ENCODE measurements around the gene NFATC3. TPM values are rescaled to one million over a fixed set of nuclear protein-coding genes. Genes with fewer than 3 reads are reported as not detected.

NFATC3 gene
- total RNA-seq, 1 donor from 2014 or later = 33.1 TPM

DNA sequence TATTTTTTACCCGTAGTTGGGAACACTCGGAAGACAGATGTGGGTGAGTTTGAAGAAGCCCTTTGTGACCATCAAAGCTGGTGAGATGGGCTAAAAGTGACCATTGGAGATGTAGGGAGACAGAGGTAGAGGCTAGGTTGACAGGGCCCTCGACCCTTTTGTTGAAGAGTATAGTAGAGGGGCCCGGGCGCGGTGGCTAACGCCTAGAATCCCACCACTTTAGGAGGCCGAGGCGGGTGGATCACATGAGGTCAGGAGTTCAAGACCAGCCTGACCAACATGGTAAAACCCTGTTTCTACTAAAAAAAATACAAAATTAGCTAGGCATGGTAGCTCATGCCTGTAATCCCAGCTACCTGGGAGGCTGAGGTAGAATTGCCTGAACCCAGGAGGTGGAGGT lies 16.2 kb upstream of the NFATC3 start:
- H3K4me3 Mint-ChIP-seq (ENCODE audit: unreplicated experiment) = peak overlapping the region; percentile 30
- peaks cover 3% of the 10 kb centered on the region for H3K9me3 Mint-ChIP-seq (ENCODE audit: unreplicated experiment)
- DNase-seq = no peak
- H3K27ac Mint-ChIP-seq (ENCODE audit: unreplicated experiment) = peak overlapping the region; percentile 68
- peaks cover 19% of the 10 kb centered on the region for H3K4me1 Mint-ChIP-seq (ENCODE audit: low read depth, unreplicated experiment)
- TF ChIP-seq, protein P1, sequence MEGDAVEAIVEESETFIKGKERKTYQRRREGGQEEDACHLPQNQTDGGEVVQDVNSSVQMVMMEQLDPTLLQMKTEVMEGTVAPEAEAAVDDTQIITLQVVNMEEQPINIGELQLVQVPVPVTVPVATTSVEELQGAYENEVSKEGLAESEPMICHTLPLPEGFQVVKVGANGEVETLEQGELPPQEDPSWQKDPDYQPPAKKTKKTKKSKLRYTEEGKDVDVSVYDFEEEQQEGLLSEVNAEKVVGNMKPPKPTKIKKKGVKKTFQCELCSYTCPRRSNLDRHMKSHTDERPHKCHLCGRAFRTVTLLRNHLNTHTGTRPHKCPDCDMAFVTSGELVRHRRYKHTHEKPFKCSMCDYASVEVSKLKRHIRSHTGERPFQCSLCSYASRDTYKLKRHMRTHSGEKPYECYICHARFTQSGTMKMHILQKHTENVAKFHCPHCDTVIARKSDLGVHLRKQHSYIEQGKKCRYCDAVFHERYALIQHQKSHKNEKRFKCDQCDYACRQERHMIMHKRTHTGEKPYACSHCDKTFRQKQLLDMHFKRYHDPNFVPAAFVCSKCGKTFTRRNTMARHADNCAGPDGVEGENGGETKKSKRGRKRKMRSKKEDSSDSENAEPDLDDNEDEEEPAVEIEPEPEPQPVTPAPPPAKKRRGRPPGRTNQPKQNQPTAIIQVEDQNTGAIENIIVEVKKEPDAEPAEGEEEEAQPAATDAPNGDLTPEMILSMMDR (IDR thresholded peaks at IDR 0.05; ENCODE audit: partially characterized antibody, unreplicated experiment) = no peak
- H3K27me3 Mint-ChIP-seq (ENCODE audit: unreplicated experiment) = peaks cover 5% of the 10 kb centered on the region
- H3K36me3 Mint-ChIP-seq (ENCODE audit: unreplicated experiment) = peaks cover 5% of the 10 kb centered on the region

DNA sequence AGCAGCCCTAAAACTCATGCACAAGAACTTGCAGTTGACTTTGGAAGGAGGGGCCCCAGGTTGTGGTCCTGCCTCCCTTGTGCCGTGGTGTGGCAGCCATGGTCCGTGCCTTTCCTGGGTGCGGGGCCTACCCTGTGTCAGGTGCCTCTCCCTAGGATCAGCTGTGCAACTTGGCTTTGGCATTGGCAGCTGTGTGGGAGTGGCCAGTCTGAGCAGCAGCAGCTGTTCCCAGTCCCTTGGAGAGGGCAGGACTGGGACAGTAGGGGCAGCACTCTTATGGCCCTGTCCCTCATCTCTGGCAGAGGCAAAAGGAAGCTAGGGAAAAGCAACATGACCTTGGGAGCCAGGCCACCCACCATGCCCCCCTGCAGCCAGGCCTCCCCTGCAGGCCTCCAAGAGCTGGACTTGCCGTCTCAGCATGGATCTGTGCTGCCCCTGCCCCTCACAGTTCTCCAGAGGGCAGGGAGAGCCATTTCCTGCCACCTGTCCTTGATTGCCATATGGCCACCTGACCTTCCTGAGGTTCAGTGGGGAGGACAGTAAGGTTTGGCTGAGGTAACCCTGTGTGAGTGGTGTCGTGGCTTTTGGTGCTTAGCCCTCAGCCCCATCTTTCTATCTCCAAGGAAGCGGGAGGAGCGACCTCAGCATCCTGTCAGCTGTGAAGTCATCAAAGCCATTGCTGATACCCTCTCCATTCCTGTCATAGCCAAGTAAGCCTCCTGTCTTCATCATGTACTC lies 15.5 kb upstream of the NFATC3 start:
- H3K4me3 Mint-ChIP-seq (ENCODE audit: unreplicated experiment) = peak overlapping the region; percentile 30
- peaks cover 24% of the 10 kb centered on the region for H3K4me1 Mint-ChIP-seq (ENCODE audit: low read depth, unreplicated experiment)

DNA sequence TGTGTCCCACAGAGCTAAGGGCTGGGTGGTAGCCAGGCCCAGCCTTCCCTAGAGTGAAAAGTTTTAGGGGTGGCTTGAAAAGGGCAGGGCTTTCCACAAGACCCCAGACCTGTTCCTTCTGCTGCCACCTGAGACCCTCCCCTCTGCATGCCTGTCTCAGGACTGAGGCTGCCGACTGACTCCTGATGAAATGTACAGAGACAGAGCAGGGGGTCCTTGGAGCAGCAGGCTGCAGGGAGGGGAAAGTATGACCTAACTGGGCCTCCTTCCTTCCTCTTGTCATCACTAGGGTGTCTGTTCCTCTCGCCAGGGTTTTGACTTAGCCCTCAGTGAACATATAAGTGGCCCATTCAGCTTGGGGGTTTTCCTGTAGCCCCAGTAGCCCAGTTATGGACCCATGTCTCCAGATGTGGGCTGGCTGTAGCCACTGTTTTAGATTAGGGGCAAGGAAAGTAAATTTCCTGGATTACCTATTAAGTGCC lies 14.9 kb upstream of the NFATC3 start:
- no peak overlapping the region for H3K4me3 Mint-ChIP-seq (ENCODE audit: unreplicated experiment)
- peaks cover 8% of the 10 kb centered on the region for H3K27me3 Mint-ChIP-seq (ENCODE audit: unreplicated experiment)
- H3K36me3 Mint-ChIP-seq (ENCODE audit: unreplicated experiment) = no peaks in the 10 kb centered on the region
- no peak for DNase-seq
- H3K4me1 Mint-ChIP-seq (ENCODE audit: low read depth, unreplicated experiment) = peaks cover 30% of the 10 kb centered on the region
- H3K27ac Mint-ChIP-seq (ENCODE audit: unreplicated experiment) = peak overlapping the region; percentile 68
- TF ChIP-seq, protein P1 (IDR thresholded peaks at IDR 0.05; ENCODE audit: partially characterized antibody, unreplicated experiment) = no peak
- H3K9me3 Mint-ChIP-seq (ENCODE audit: unreplicated experiment) = peaks cover 5% of the 10 kb centered on the region

More for the DNA sequence above, 15.5 kb upstream of the NFATC3 start:
- peak; percentile 41 for DNase-seq
- Mint-ChIP-seq H3K27ac (ENCODE audit: unreplicated experiment) (peak overlapping the region; percentile 68), H3K27me3 (ENCODE audit: unreplicated experiment) (peaks cover 7% of the 10 kb centered on the region), H3K36me3 (ENCODE audit: unreplicated experiment) (peaks cover 5% of the 10 kb centered on the region), H3K9me3 (ENCODE audit: unreplicated experiment) (peaks cover 5% of the 10 kb centered on the region)
- TF ChIP-seq, protein P1 (IDR thresholded peaks at IDR 0.05; ENCODE audit: partially characterized antibody, unreplicated experiment) = no peak

DNA sequence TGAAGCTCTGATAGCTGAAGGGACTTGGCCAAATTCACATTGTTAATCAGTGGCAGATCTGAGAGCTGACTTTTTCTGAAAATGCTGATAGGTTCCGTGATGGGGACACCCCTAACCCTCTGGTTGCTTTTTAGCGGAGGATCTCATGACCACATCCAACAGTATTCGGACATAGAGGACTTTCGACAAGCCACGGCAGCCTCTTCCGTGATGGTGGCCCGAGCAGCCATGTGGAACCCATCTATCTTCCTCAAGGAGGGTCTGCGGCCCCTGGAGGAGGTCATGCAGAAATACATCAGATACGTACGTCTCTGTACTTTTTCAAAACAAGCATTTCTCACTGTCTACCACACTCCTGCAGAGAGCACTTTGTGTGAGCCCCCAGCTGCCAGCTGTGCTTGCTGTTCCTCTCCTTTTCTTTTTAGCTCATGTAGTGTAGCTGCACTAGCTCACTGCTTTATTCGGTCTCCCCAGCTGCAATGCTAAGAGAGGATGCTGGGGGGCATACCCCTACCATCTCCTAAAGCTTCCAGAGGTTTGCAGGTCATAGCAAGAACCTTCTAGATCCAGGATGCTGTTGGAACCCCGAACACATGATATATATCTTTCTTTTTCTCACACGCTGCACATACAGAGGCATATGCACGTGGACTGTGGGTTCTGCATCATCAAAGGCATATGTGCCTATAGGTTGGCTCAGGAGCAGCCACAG lies 14.2 kb upstream of the NFATC3 start:
- no peak for DNase-seq

More for the DNA sequence above, 14.2 kb upstream of the NFATC3 start:
- no peaks in the 10 kb centered on the region for H3K36me3 Mint-ChIP-seq (ENCODE audit: unreplicated experiment)
- H3K27me3 Mint-ChIP-seq (ENCODE audit: unreplicated experiment) = peaks cover 8% of the 10 kb centered on the region
- TF ChIP-seq, protein P1 (IDR thresholded peaks at IDR 0.05; ENCODE audit: partially characterized antibody, unreplicated experiment) = no peak
- H3K9me3 Mint-ChIP-seq (ENCODE audit: unreplicated experiment) = peaks cover 3% of the 10 kb centered on the region
- peaks cover 30% of the 10 kb centered on the region for H3K4me1 Mint-ChIP-seq (ENCODE audit: low read depth, unreplicated experiment)
- peak overlapping the region; percentile 68 for H3K27ac Mint-ChIP-seq (ENCODE audit: unreplicated experiment)
- no peak overlapping the region for H3K4me3 Mint-ChIP-seq (ENCODE audit: unreplicated experiment)
